A673 (cell line): ENCODE data around the gene CENPL.

Source experiments
- EZH2 ChIP-seq: fragments of 200-600 bp; sonication (generic); IDR thresholded peaks from 2 replicates; pipeline ENCODE4 v1.6.1; 2017; ENCODE audit warnings: borderline replicate concordance, low read depth, mild to moderate bottlenecking, mixed read lengths, antibody characterized with exemption, low read length; ENCODE audit not compliant: poor library complexity, severe bottlenecking
- TF ChIP-seq, protein P1 (sequence below): fragments of 300-800, 200-600 bp; sonication (generic); conservative IDR thresholded peaks from 2 replicates; pipeline ENCODE4 v1.5.1; 2017; ENCODE audit warnings: low read depth, mild to moderate bottlenecking, antibody characterized with exemption, low read length, moderate library complexity, mixed read lengths

DNA sequence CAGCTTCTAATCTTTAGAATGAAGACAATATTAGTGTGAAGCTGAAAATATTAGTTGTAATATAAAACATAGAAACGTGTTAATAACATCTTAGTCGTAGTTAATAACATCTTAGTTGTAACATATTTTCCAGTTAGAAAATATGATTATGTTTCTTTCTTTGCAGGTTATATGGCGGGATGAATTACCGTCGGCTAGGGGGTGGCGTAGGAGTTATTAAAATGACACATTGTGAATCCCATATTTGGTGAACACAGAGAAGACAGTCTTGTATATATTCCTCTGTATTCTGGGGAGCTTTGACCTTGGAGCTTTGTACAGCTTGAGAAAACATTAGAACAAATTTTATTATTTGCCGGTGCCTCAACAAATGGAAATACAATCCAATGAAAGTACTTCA is 39.7 kb downstream of the CENPL start:
- TF ChIP-seq, protein P1, sequence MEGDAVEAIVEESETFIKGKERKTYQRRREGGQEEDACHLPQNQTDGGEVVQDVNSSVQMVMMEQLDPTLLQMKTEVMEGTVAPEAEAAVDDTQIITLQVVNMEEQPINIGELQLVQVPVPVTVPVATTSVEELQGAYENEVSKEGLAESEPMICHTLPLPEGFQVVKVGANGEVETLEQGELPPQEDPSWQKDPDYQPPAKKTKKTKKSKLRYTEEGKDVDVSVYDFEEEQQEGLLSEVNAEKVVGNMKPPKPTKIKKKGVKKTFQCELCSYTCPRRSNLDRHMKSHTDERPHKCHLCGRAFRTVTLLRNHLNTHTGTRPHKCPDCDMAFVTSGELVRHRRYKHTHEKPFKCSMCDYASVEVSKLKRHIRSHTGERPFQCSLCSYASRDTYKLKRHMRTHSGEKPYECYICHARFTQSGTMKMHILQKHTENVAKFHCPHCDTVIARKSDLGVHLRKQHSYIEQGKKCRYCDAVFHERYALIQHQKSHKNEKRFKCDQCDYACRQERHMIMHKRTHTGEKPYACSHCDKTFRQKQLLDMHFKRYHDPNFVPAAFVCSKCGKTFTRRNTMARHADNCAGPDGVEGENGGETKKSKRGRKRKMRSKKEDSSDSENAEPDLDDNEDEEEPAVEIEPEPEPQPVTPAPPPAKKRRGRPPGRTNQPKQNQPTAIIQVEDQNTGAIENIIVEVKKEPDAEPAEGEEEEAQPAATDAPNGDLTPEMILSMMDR, result no peak
- no peak for TF ChIP-seq EZH2
